Trophoblast cell (in vitro differentiated cells and primary cell): Measurements from ENCODE around the gene DRAXIN.
A peak's percentile ranks its signal among the peaks of the same experiment; 100 is the strongest.

ENCODE experiments used
- DNase-seq, 2 donors: peaks; one replicate each; pipeline ENCODE4 v3.0.0-alpha.2; 2016
- H2AFZ ChIP-seq: 2 replicates; pipeline ENCODE4 v1.6.1; 2013; ENCODE audit warnings: low read length, moderate library complexity, mild to moderate bottlenecking; ENCODE audit not compliant: insufficient read depth, poor library complexity
- H2AK5ac ChIP-seq: 2 replicates; pipeline ENCODE4 v1.6.1; 2013; ENCODE audit warnings: mild to moderate bottlenecking, low read length
- H2BK120ac ChIP-seq: 2 replicates; pipeline ENCODE4 v1.6.1; 2013; ENCODE audit warnings: low read length, mild to moderate bottlenecking, moderate library complexity; ENCODE audit not compliant: insufficient read depth, poor library complexity
- H2BK12ac ChIP-seq: 2 replicates; pipeline ENCODE4 v1.6.1; 2013; ENCODE audit warnings: mild to moderate bottlenecking, low read length, moderate library complexity
- H2BK5ac ChIP-seq: 2 replicates; pipeline ENCODE4 v1.6.1; 2013; ENCODE audit warnings: low read length, low read depth, moderate library complexity, mild to moderate bottlenecking; ENCODE audit not compliant: poor library complexity
- H3K14ac ChIP-seq: 2 replicates; pipeline ENCODE4 v1.6.1; 2013; ENCODE audit warnings: mild to moderate bottlenecking, low read length
- H3K18ac ChIP-seq: 2 replicates; pipeline ENCODE4 v1.6.1; 2013; ENCODE audit warnings: mild to moderate bottlenecking, low read length
- H3K23ac ChIP-seq: 2 replicates; pipeline ENCODE4 v1.6.1; 2013; ENCODE audit warnings: low read length
- H3K27ac ChIP-seq: 2 replicates; pipeline ENCODE4 v1.5.1; 2013; ENCODE audit warnings: low read depth, mild to moderate bottlenecking, inconsistent platforms, low read length, moderate library complexity
- H3K27me3 ChIP-seq: 2 replicates; pipeline ENCODE4 v1.6.1; 2013; ENCODE audit warnings: inconsistent platforms, mild to moderate bottlenecking, low read length, moderate library complexity; ENCODE audit not compliant: insufficient read depth
- H3K36me3 ChIP-seq, 2 experiments: 1 replicate in 1 of 2; 2 replicates in 1 of 2; pipeline ENCODE4 v1.6.1; 2013; ENCODE audit warnings: low read length in 2 of 2, mild to moderate bottlenecking in 2 of 2, moderate library complexity in 1 of 2; ENCODE audit not compliant: insufficient read depth in 2 of 2, control insufficient read depth in 1 of 2
- H3K4ac ChIP-seq: 2 replicates; pipeline ENCODE4 v1.6.1; 2013; ENCODE audit warnings: low read depth, mild to moderate bottlenecking, low read length, moderate library complexity
- H3K4me1 ChIP-seq, 2 experiments: 1 replicate in 1 of 2; 2 replicates in 1 of 2; pipeline ENCODE4 v1.6.1; 2013; ENCODE audit warnings: low read length in 2 of 2, mild to moderate bottlenecking in 2 of 2, moderate library complexity in 1 of 2; ENCODE audit not compliant: insufficient read depth in 2 of 2, control insufficient read depth in 1 of 2
- H3K4me2 ChIP-seq: 2 replicates; pipeline ENCODE4 v1.6.1; 2013; ENCODE audit warnings: inconsistent platforms, mild to moderate bottlenecking, low read length, moderate library complexity
- H3K4me3 ChIP-seq: 2 replicates; pipeline ENCODE4 v1.5.1; 2013; ENCODE audit warnings: mild to moderate bottlenecking, low read depth, low read length, inconsistent platforms
- H3K79me1 ChIP-seq: one replicate; pipeline ENCODE4 v1.6.1; 2013; ENCODE audit warnings: low read length
- H3K79me2 ChIP-seq: 2 replicates; pipeline ENCODE4 v1.6.1; 2013; ENCODE audit warnings: low read length, mild to moderate bottlenecking; ENCODE audit not compliant: control insufficient read depth, insufficient read depth, poor library complexity
- H3K9ac ChIP-seq: 2 replicates; pipeline ENCODE4 v1.6.1; 2013; ENCODE audit warnings: mild to moderate bottlenecking, low read length
- H3K9me3 ChIP-seq: 2 replicates; pipeline ENCODE4 v1.6.1; 2013; ENCODE audit warnings: low read depth, mild to moderate bottlenecking, control low read depth, inconsistent platforms, low read length; ENCODE audit not compliant: insufficient read depth
- H4K12ac ChIP-seq: 2 replicates; pipeline ENCODE4 v1.6.1; 2013; ENCODE audit warnings: low read depth, mild to moderate bottlenecking, low read length, moderate library complexity
- H4K8ac ChIP-seq: 2 replicates; pipeline ENCODE4 v1.6.1; 2013; ENCODE audit warnings: low read depth, mild to moderate bottlenecking, low read length, moderate library complexity
- H4K91ac ChIP-seq: one replicate; pipeline ENCODE4 v1.6.1; 2013; ENCODE audit warnings: low read depth, mild to moderate bottlenecking, low read length, moderate library complexity
- whole genome bisulfite sequencing: extraction: QIAGEN DNeasy Blood & Tissue Kit; methylation state at CpG from one replicate; pipeline ENCODE4 v1.1.7; 2013; ENCODE audit warnings: missing lambda C conversion rate; ENCODE audit not compliant: insufficient read length, insufficient coverage; ENCODE audit errors: extremely low coverage; 5-methylcytosine and 5-hydroxymethylcytosine counted together

Gene DRAXIN

GRCh38 chr1:11751087-11751486 lies 59.6 kb downstream of the DRAXIN start:
- peaks cover 8 to 12% of the 10 kb centered on the region in 2 experiments for H3K36me3 ChIP-seq
- H3K14ac ChIP-seq, result no peak overlapping the region
- DNase-seq, result no peak
- H3K4me3 ChIP-seq, result no peak overlapping the region
- no CpG with 5 or more reads among the region's 9 CpGs for WGBS
- no peaks in the 10 kb centered on the region for H3K27me3 ChIP-seq
- no peak overlapping the region for H4K12ac ChIP-seq
- no peak overlapping the region for H3K23ac ChIP-seq
- H3K18ac ChIP-seq, result no peak overlapping the region
- no peak overlapping the region for H3K27ac ChIP-seq
- H3K4ac ChIP-seq, result no peak overlapping the region
- no peak overlapping the region for H3K9ac ChIP-seq
- H3K79me2 ChIP-seq, result no peaks in the 10 kb centered on the region
- H3K79me1 ChIP-seq, result no peaks in the 10 kb centered on the region
- H2AFZ ChIP-seq, result no peak overlapping the region
- no peak overlapping the region for H4K91ac ChIP-seq
- no peaks in the 10 kb centered on the region for H3K9me3 ChIP-seq
- H2AK5ac ChIP-seq, result no peak overlapping the region
- no peak overlapping the region for H2BK12ac ChIP-seq
- H4K8ac ChIP-seq, result no peak overlapping the region
- H2BK5ac ChIP-seq, result no peak overlapping the region
- H3K4me1 ChIP-seq, result peaks cover 16 to 17% of the 10 kb centered on the region in 2 experiments
- H2BK120ac ChIP-seq, result no peak overlapping the region
- no peak overlapping the region for H3K4me2 ChIP-seq

GRCh38 chr1:11752359-11753088 lies 61.0 kb downstream of the DRAXIN start:
- H4K12ac ChIP-seq, result no peak overlapping the region
- no peaks in the 10 kb centered on the region for H3K79me2 ChIP-seq
- peaks cover 16 to 17% of the 10 kb centered on the region in 2 experiments for H3K4me1 ChIP-seq
- no peak overlapping the region for H3K14ac ChIP-seq
- H2AK5ac ChIP-seq, result no peak overlapping the region
- H2BK120ac ChIP-seq, result no peak overlapping the region
- no peak overlapping the region for H2AFZ ChIP-seq
- H3K9ac ChIP-seq, result no peak overlapping the region
- H3K4ac ChIP-seq, result no peak overlapping the region
- H3K79me1 ChIP-seq, result no peaks in the 10 kb centered on the region
- no peak overlapping the region for H3K4me2 ChIP-seq
- H3K9me3 ChIP-seq, result peaks cover 2% of the 10 kb centered on the region
- H4K91ac ChIP-seq, result no peak overlapping the region
- peaks cover 5 to 12% of the 10 kb centered on the region in 2 experiments for H3K36me3 ChIP-seq
- no peak overlapping the region for H3K23ac ChIP-seq
- DNase-seq, result peak; percentile 70 to 80
- no peaks in the 10 kb centered on the region for H3K27me3 ChIP-seq
- no CpG with 5 or more reads among the region's 17 CpGs for WGBS
- H3K18ac ChIP-seq, result no peak overlapping the region
- no peak overlapping the region for H3K4me3 ChIP-seq
- no peak overlapping the region for H4K8ac ChIP-seq
- H3K27ac ChIP-seq, result no peak overlapping the region
- H2BK5ac ChIP-seq, result no peak overlapping the region
- H2BK12ac ChIP-seq, result peak overlapping the region; percentile 8

GRCh38 chr1:11753555-11754208 lies 62.2 kb downstream of the DRAXIN start:
- no peak overlapping the region for H2AK5ac ChIP-seq
- no peak overlapping the region for H2BK12ac ChIP-seq
- H3K18ac ChIP-seq, result no peak overlapping the region
- H3K4me1 ChIP-seq, result peaks cover 16 to 17% of the 10 kb centered on the region in 2 experiments
- H3K4me2 ChIP-seq, result no peak overlapping the region
- H2BK5ac ChIP-seq, result no peak overlapping the region
- no peak overlapping the region for H3K9ac ChIP-seq
- no CpG with 5 or more reads among the region's 7 CpGs for WGBS
- peaks cover 2% of the 10 kb centered on the region for H3K9me3 ChIP-seq
- no peak overlapping the region for H2BK120ac ChIP-seq
- H3K27ac ChIP-seq, result no peak overlapping the region
- no peak overlapping the region for H3K4me3 ChIP-seq
- H2AFZ ChIP-seq, result no peak overlapping the region
- H3K27me3 ChIP-seq, result no peaks in the 10 kb centered on the region
- no peaks in the 10 kb centered on the region for H3K79me1 ChIP-seq
- H3K79me2 ChIP-seq, result no peaks in the 10 kb centered on the region
- H3K4ac ChIP-seq, result no peak overlapping the region
- H3K23ac ChIP-seq, result no peak overlapping the region
- no peak overlapping the region for H4K91ac ChIP-seq
- H3K36me3 ChIP-seq, result peaks cover 0 to 8% of the 10 kb centered on the region in 2 experiments
- no peak overlapping the region for H4K8ac ChIP-seq
- H3K14ac ChIP-seq, result no peak overlapping the region
- no peak overlapping the region for H4K12ac ChIP-seq
- DNase-seq, result no peak

- peak in 1 of 2 donors; percentile 20 for DNase-seq
- Histone ChIP-seq H2BK5ac (no peak overlapping the region), H4K91ac (no peak overlapping the region), H3K36me3 (no peaks in the 10 kb centered on the region), H3K27ac (no peak overlapping the region), H3K9me3 (peaks cover 6% of the 10 kb centered on the region), H3K4me3 (no peak overlapping the region), H2AFZ (no peak overlapping the region), H2BK12ac (no peak overlapping the region), H3K23ac (no peak overlapping the region), H3K79me2 (no peaks in the 10 kb centered on the region), H3K14ac (no peak overlapping the region), H4K8ac (no peak overlapping the region), H3K27me3 (peaks cover 7% of the 10 kb centered on the region), H2BK120ac (no peak overlapping the region), H3K4me1 (peaks cover 16 to 19% of the 10 kb centered on the region in 2 experiments), H3K79me1 (no peaks in the 10 kb centered on the region), H3K18ac (no peak overlapping the region), H2AK5ac (no peak overlapping the region), H3K4me2 (no peak overlapping the region), H3K4ac (no peak overlapping the region), H4K12ac (no peak overlapping the region), H3K9ac (no peak overlapping the region)
- no CpG with 5 or more reads among the region's 1 CpG for WGBS
Observed at GRCh38 chr1:11757047-11757446, 65.5 kb downstream of the DRAXIN start.
